Measurements from ENCODE around the gene DUSP2. TPM values are rescaled to one million over a fixed set of nuclear protein-coding genes. Genes with fewer than 3 reads are reported as not detected.
A peak's percentile ranks its signal among the peaks of the same experiment; 100 is the strongest.

Gene DUSP2
- total and polyA plus RNA-seq, 2 donors (not counting 1 experiment from before 2014, with no cell fraction given): 0.17 to 0.33 TPM

GRCh38 chr2:96118698-96119388 is 26.4 kb downstream of the DUSP2 start:
- H3K4me1 ChIP-seq (ENCODE audit: control insufficient read depth, extremely low read depth, insufficient read depth, low read length): no peaks in the 10 kb centered on the region
- DNase-seq (ENCODE audit: low read depth in 2 of 2): no peak
- H3K9me3 ChIP-seq (ENCODE audit: control insufficient read depth, insufficient read depth, low read depth, low read length): no peaks in the 10 kb centered on the region
- no peaks in the 10 kb centered on the region for H4K20me1 ChIP-seq (ENCODE audit: control insufficient read depth, extremely low read depth, insufficient read depth, low read length)
- no peaks in the 10 kb centered on the region for H3K36me3 ChIP-seq (ENCODE audit: control insufficient read depth, insufficient read depth, low read length)
- TF ChIP-seq CTCF (conservative IDR thresholded peaks at IDR 0.05 in 1 of 2, IDR thresholded peaks at IDR 0.05 in 1 of 2; ENCODE audit: low read depth in 1 of 2, low read length in 2 of 2) (no peak), EZH2 (IDR thresholded peaks at IDR 0.05; ENCODE audit: low read length, missing control alignments) (no peak)
- H3K79me2 ChIP-seq (ENCODE audit: control insufficient read depth, insufficient read depth, low read length): no peaks in the 10 kb centered on the region
- no peak overlapping the region for H3K9ac ChIP-seq (ENCODE audit: insufficient read depth, low read length)
- no peak overlapping the region for H3K27ac ChIP-seq (ENCODE audit: insufficient read depth, low read length)
- H3K4me3 ChIP-seq (replicated peaks in 1 of 4; ENCODE audit: control extremely low read depth in 1 of 4, insufficient read depth in 1 of 4, low read depth in 3 of 4, low read length in 4 of 4): no peak overlapping the region
- peaks cover 41% of the 10 kb centered on the region for H3K27me3 ChIP-seq (ENCODE audit: control insufficient read depth, insufficient read depth, low read length)
- H3K4me2 ChIP-seq (ENCODE audit: extremely low read depth, insufficient read depth, low read length): no peak overlapping the region
- no peak overlapping the region for H2AFZ ChIP-seq (ENCODE audit: low read length)

GRCh38 chr2:96117701-96118588 is 27.3 kb downstream of the DUSP2 start:
- Histone ChIP-seq H3K9me3 (ENCODE audit: control insufficient read depth, insufficient read depth, low read depth, low read length) (no peaks in the 10 kb centered on the region), H4K20me1 (ENCODE audit: control insufficient read depth, extremely low read depth, insufficient read depth, low read length) (no peaks in the 10 kb centered on the region), H2AFZ (ENCODE audit: low read length) (no peak overlapping the region), H3K79me2 (ENCODE audit: control insufficient read depth, insufficient read depth, low read length) (no peaks in the 10 kb centered on the region), H3K4me2 (ENCODE audit: extremely low read depth, insufficient read depth, low read length) (no peak overlapping the region), H3K4me1 (ENCODE audit: control insufficient read depth, extremely low read depth, insufficient read depth, low read length) (no peaks in the 10 kb centered on the region), H3K36me3 (ENCODE audit: control insufficient read depth, insufficient read depth, low read length) (no peaks in the 10 kb centered on the region), H3K27me3 (ENCODE audit: control insufficient read depth, insufficient read depth, low read length) (peaks cover 41% of the 10 kb centered on the region), H3K27ac (ENCODE audit: insufficient read depth, low read length) (no peak overlapping the region), H3K4me3 (replicated peaks in 1 of 4; ENCODE audit: control extremely low read depth in 1 of 4, insufficient read depth in 1 of 4, low read depth in 3 of 4, low read length in 4 of 4) (no peak overlapping the region), H3K9ac (ENCODE audit: insufficient read depth, low read length) (no peak overlapping the region)
- DNase-seq (ENCODE audit: low read depth in 2 of 2): no peak
- TF ChIP-seq EZH2 (IDR thresholded peaks at IDR 0.05; ENCODE audit: low read length, missing control alignments) (no peak), CTCF (conservative IDR thresholded peaks at IDR 0.05 in 1 of 2, IDR thresholded peaks at IDR 0.05 in 1 of 2; ENCODE audit: low read depth in 1 of 2, low read length in 2 of 2) (no peak)

GRCh38 chr2:96116879-96117533 is 28.2 kb downstream of the DUSP2 start:
- Histone ChIP-seq H3K9ac (ENCODE audit: insufficient read depth, low read length) (no peak overlapping the region), H3K9me3 (ENCODE audit: control insufficient read depth, insufficient read depth, low read depth, low read length) (no peaks in the 10 kb centered on the region), H3K27me3 (ENCODE audit: control insufficient read depth, insufficient read depth, low read length) (peaks cover 40% of the 10 kb centered on the region), H3K4me2 (ENCODE audit: extremely low read depth, insufficient read depth, low read length) (no peak overlapping the region), H3K4me1 (ENCODE audit: control insufficient read depth, extremely low read depth, insufficient read depth, low read length) (no peaks in the 10 kb centered on the region), H3K27ac (ENCODE audit: insufficient read depth, low read length) (no peak overlapping the region), H2AFZ (ENCODE audit: low read length) (no peak overlapping the region), H3K36me3 (ENCODE audit: control insufficient read depth, insufficient read depth, low read length) (no peaks in the 10 kb centered on the region), H4K20me1 (ENCODE audit: control insufficient read depth, extremely low read depth, insufficient read depth, low read length) (no peaks in the 10 kb centered on the region), H3K4me3 (replicated peaks in 1 of 4; ENCODE audit: control extremely low read depth in 1 of 4, insufficient read depth in 1 of 4, low read depth in 3 of 4, low read length in 4 of 4) (no peak overlapping the region), H3K79me2 (ENCODE audit: control insufficient read depth, insufficient read depth, low read length) (no peaks in the 10 kb centered on the region)
- DNase-seq (ENCODE audit: low read depth in 2 of 2): no peak
- peak; percentile 54 for TF ChIP-seq EZH2 (IDR thresholded peaks at IDR 0.05; ENCODE audit: low read length, missing control alignments)
- TF ChIP-seq CTCF (conservative IDR thresholded peaks at IDR 0.05 in 1 of 2, IDR thresholded peaks at IDR 0.05 in 1 of 2; ENCODE audit: low read depth in 1 of 2, low read length in 2 of 2): peak; percentile 21 to 44

Measured in fibroblast of lung (primary cell).